ENCODE measurements around the gene CCDC69. TPM values are rescaled to one million over a fixed set of nuclear protein-coding genes. Genes with fewer than 3 reads are reported as not detected.

The CCDC69 gene
- total RNA-seq, 1 donor from 2014 or later = 0.78 TPM

GRCh38 chr5:151157426-151158286, 66.2 kb downstream of the CCDC69 start, which contains the start of gene ANXA6:
ANXA6 (minus strand) TSS chr5:151157779; CDS start chr5:151147901, 9,878 bp downstream.
- H3K36me3 Mint-ChIP-seq (ENCODE audit: unreplicated experiment) = no peaks in the 10 kb centered on the region
- no peaks in the 10 kb centered on the region for H3K9me3 Mint-ChIP-seq (ENCODE audit: unreplicated experiment)
- peak within 1 kb of the TSS; percentile 86 for H3K4me3 Mint-ChIP-seq (ENCODE audit: unreplicated experiment)
- peaks cover 2% of the 10 kb centered on the region for H3K27me3 Mint-ChIP-seq (ENCODE audit: unreplicated experiment)
- TF ChIP-seq CTCF (IDR thresholded peaks at IDR 0.05) = no peak
- H3K4me1 Mint-ChIP-seq (ENCODE audit: unreplicated experiment) = peaks cover 42% of the 10 kb centered on the region
- peak; percentile 92 for DNase-seq (ENCODE audit: extremely low spot score, unreplicated experiment)
- H3K27ac Mint-ChIP-seq (ENCODE audit: unreplicated experiment) = peak within 1 kb of the TSS; percentile 91

- H3K36me3 Mint-ChIP-seq (ENCODE audit: unreplicated experiment) = no peaks in the 10 kb centered on the region
- no peaks in the 10 kb centered on the region for H3K9me3 Mint-ChIP-seq (ENCODE audit: unreplicated experiment)
- TF ChIP-seq CTCF (IDR thresholded peaks at IDR 0.05) = no peak
- peak overlapping the region; percentile 86 for H3K4me3 Mint-ChIP-seq (ENCODE audit: unreplicated experiment)
- no peak for DNase-seq (ENCODE audit: extremely low spot score, unreplicated experiment)
- peaks cover 2% of the 10 kb centered on the region for H3K27me3 Mint-ChIP-seq (ENCODE audit: unreplicated experiment)
- peaks cover 46% of the 10 kb centered on the region for H3K4me1 Mint-ChIP-seq (ENCODE audit: unreplicated experiment)
- peak overlapping the region; percentile 91 for H3K27ac Mint-ChIP-seq (ENCODE audit: unreplicated experiment)
Observed at GRCh38 chr5:151156507-151157420, 67.1 kb downstream of the CCDC69 start.

GRCh38 chr5:151155775-151156506, 68.0 kb downstream of the CCDC69 start:
- Mint-ChIP-seq H3K27ac (ENCODE audit: unreplicated experiment) (peak overlapping the region; percentile 91), H3K4me3 (ENCODE audit: unreplicated experiment) (peak overlapping the region; percentile 86), H3K4me1 (ENCODE audit: unreplicated experiment) (peaks cover 54% of the 10 kb centered on the region), H3K36me3 (ENCODE audit: unreplicated experiment) (no peaks in the 10 kb centered on the region), H3K27me3 (ENCODE audit: unreplicated experiment) (peaks cover 2% of the 10 kb centered on the region), H3K9me3 (ENCODE audit: unreplicated experiment) (no peaks in the 10 kb centered on the region)
- no peak for DNase-seq (ENCODE audit: extremely low spot score, unreplicated experiment)
- peak; percentile 15 for TF ChIP-seq CTCF (IDR thresholded peaks at IDR 0.05)

- no peak for DNase-seq (ENCODE audit: extremely low spot score, unreplicated experiment)
- Mint-ChIP-seq H3K4me3 (ENCODE audit: unreplicated experiment) (peak overlapping the region; percentile 86), H3K27ac (ENCODE audit: unreplicated experiment) (peak overlapping the region; percentile 91), H3K4me1 (ENCODE audit: unreplicated experiment) (peaks cover 62% of the 10 kb centered on the region), H3K36me3 (ENCODE audit: unreplicated experiment) (no peaks in the 10 kb centered on the region), H3K9me3 (ENCODE audit: unreplicated experiment) (no peaks in the 10 kb centered on the region), H3K27me3 (ENCODE audit: unreplicated experiment) (no peaks in the 10 kb centered on the region)
- TF ChIP-seq CTCF (IDR thresholded peaks at IDR 0.05) = no peak
Observed at GRCh38 chr5:151154931-151155774, 68.7 kb downstream of the CCDC69 start.
